CD4-positive, alpha-beta T cell treated with Interleukin-12 subunit alpha and Interleukin-12 subunit beta, for 1 hour (primary cell): ENCODE measurements around the gene OBSCN.

Experiments used
- DNase-seq: peaks from one replicate; pipeline ENCODE4 v3.0.0-alpha.2; 2020

The OBSCN gene

GRCh38 chr1:228393268-228393701 lies 185.4 kb downstream of the OBSCN start:
- DNase-seq, result no peak

- no peak for DNase-seq
Observed at GRCh38 chr1:228393811-228394570, 186.1 kb downstream of the OBSCN start.

GRCh38 chr1:228394571-228395394 lies 186.9 kb downstream of the OBSCN start:
- no peak for DNase-seq

GRCh38 chr1:228396770-228397662 lies 189.2 kb downstream of the OBSCN start:
- no peak for DNase-seq

GRCh38 chr1:228397966-228398365 lies 190.1 kb downstream of the OBSCN start:
- DNase-seq, result no peak

GRCh38 chr1:228398741-228399461 lies 191.1 kb downstream of the OBSCN start:
- no peak for DNase-seq

- DNase-seq, result no peak
Observed at GRCh38 chr1:228399531-228400236, 191.8 kb downstream of the OBSCN start.

GRCh38 chr1:228400237-228400651 lies 192.4 kb downstream of the OBSCN start:
- DNase-seq, result no peak

- DNase-seq, result no peak
Observed at GRCh38 chr1:228400692-228401454, 193.0 kb downstream of the OBSCN start.

GRCh38 chr1:228401782-228402640 lies 194.2 kb downstream of the OBSCN start:
- no peak for DNase-seq

- DNase-seq, result no peak
Observed at GRCh38 chr1:228402641-228403025, 194.8 kb downstream of the OBSCN start.

- no peak for DNase-seq
Observed at GRCh38 chr1:228403231-228403631, 195.4 kb downstream of the OBSCN start.

GRCh38 chr1:228404107-228404720 lies 196.4 kb downstream of the OBSCN start:
- DNase-seq, result peak; percentile 11

- no peak for DNase-seq
Observed at GRCh38 chr1:228405200-228405978, 197.5 kb downstream of the OBSCN start.

GRCh38 chr1:228405979-228406228 lies 198.1 kb downstream of the OBSCN start:
- peak; percentile 7 for DNase-seq

- no peak for DNase-seq
Observed at GRCh38 chr1:228407106-228408040, 199.5 kb downstream of the OBSCN start.

GRCh38 chr1:228408041-228408868 lies 200.4 kb downstream of the OBSCN start:
- no peak for DNase-seq
